ENCODE data around the gene IDUA.

IDUA gene

GRCh38 chr4:991451-992296 lies 4.8 kb downstream of the IDUA start:
- peaks cover 2 to 6% of the 10 kb centered on the region in 2 donors for H3K27me3 ChIP-seq (ENCODE audit: control insufficient read depth in 1 of 2, insufficient read depth in 2 of 2, low read length in 2 of 2)
- no peak overlapping the region for H3K4me3 ChIP-seq (ENCODE audit: low read length in 2 of 2)
- H3K27ac ChIP-seq (ENCODE audit: low read length), result no peak overlapping the region
- peaks cover 0 to 4% of the 10 kb centered on the region in 2 donors for H3K36me3 ChIP-seq (ENCODE audit: control insufficient read depth in 2 of 2, insufficient read depth in 2 of 2, low read length in 2 of 2)
- no peak overlapping the region for H3K9ac ChIP-seq (ENCODE audit: low read length in 2 of 2)
- H3K4me1 ChIP-seq (ENCODE audit: control insufficient read depth, insufficient read depth, low read length), result peaks cover 12% of the 10 kb centered on the region
- H3K9me3 ChIP-seq (ENCODE audit: control insufficient read depth in 2 of 2, low read length in 2 of 2), result no peaks in the 10 kb centered on the region

- H3K9me3 ChIP-seq (ENCODE audit: control insufficient read depth in 2 of 2, low read length in 2 of 2), result no peaks in the 10 kb centered on the region
- H3K27me3 ChIP-seq (ENCODE audit: control insufficient read depth in 1 of 2, insufficient read depth in 2 of 2, low read length in 2 of 2), result peaks cover 7 to 8% of the 10 kb centered on the region in 2 donors
- peaks cover 0 to 4% of the 10 kb centered on the region in 2 donors for H3K36me3 ChIP-seq (ENCODE audit: control insufficient read depth in 2 of 2, insufficient read depth in 2 of 2, low read length in 2 of 2)
- peaks cover 10% of the 10 kb centered on the region for H3K4me1 ChIP-seq (ENCODE audit: control insufficient read depth, insufficient read depth, low read length)
- no peak overlapping the region for H3K27ac ChIP-seq (ENCODE audit: low read length)
- H3K9ac ChIP-seq (ENCODE audit: low read length in 2 of 2), result no peak overlapping the region
- peak overlapping the region in 1 of 2 donors; percentile 40 for H3K4me3 ChIP-seq (ENCODE audit: low read length in 2 of 2)
Measured at GRCh38 chr4:992297-993110, 5.7 kb downstream of the IDUA start.

DNA sequence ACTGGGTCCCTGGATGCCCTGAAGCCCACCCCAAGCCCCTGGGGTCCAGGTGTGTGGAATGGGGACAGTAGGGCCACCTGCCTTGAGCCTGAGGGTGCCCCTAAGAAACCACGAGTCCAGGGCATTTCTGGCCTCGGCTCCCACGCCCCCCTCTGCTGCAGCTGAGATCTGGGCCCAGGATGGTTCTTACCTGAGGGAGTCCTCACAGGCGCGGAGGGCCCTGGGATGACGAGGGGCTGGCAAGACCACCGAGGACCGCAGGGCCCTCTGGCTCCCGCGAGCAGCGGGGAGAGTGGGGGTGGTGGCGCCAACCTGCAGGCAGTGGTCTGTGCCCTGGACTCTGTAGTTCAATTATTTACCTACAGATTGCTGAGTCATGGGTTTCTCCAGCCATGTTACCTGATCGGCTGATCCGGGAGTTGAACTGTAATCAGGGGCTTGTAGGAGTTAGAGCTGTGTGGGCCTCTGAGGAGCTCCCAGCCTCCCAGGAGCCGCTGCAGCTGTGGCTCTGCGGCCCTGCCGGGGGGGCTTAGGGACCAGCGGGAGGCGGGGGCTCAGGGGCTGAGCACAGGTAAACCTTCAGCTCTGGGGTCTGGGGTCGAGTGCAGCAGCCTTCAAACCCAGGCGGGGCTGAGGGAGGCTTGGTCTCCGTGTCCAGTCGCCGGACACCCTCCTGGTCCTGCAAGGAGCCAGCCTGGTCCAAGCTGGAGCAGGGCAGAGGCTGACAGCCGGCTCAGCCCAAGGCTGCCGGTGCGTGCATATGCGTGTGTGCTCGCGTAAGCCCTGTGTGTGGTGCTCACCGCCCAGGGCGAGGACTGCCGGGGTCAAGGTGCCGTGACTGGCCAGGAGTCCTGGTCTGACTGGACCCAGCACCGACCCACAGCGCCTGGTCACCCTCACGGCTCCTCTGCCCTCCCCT lies 6.5 kb downstream of the IDUA start, which contains the start of gene SLC26A1:
SLC26A1 (minus strand) TSS at position 294 of the 919 bp plus-strand sequence. CDS start 1,701 bp downstream, outside the sequence.
- no peaks in the 10 kb centered on the region for H3K9me3 ChIP-seq (ENCODE audit: control insufficient read depth in 2 of 2, low read length in 2 of 2)
- peak within 1 kb of the TSS in 1 of 2 donors; percentile 40 for H3K4me3 ChIP-seq (ENCODE audit: low read length in 2 of 2)
- H3K27me3 ChIP-seq (ENCODE audit: control insufficient read depth in 1 of 2, insufficient read depth in 2 of 2, low read length in 2 of 2), result peaks cover 15 to 17% of the 10 kb centered on the region in 2 donors
- peaks cover 11% of the 10 kb centered on the region for H3K4me1 ChIP-seq (ENCODE audit: control insufficient read depth, insufficient read depth, low read length)
- H3K27ac ChIP-seq (ENCODE audit: low read length), result no peak within 1 kb of the TSS
- H3K9ac ChIP-seq (ENCODE audit: low read length in 2 of 2), result no peak within 1 kb of the TSS
- H3K36me3 ChIP-seq (ENCODE audit: control insufficient read depth in 2 of 2, insufficient read depth in 2 of 2, low read length in 2 of 2), result peaks cover 0 to 4% of the 10 kb centered on the region in 2 donors

DNA sequence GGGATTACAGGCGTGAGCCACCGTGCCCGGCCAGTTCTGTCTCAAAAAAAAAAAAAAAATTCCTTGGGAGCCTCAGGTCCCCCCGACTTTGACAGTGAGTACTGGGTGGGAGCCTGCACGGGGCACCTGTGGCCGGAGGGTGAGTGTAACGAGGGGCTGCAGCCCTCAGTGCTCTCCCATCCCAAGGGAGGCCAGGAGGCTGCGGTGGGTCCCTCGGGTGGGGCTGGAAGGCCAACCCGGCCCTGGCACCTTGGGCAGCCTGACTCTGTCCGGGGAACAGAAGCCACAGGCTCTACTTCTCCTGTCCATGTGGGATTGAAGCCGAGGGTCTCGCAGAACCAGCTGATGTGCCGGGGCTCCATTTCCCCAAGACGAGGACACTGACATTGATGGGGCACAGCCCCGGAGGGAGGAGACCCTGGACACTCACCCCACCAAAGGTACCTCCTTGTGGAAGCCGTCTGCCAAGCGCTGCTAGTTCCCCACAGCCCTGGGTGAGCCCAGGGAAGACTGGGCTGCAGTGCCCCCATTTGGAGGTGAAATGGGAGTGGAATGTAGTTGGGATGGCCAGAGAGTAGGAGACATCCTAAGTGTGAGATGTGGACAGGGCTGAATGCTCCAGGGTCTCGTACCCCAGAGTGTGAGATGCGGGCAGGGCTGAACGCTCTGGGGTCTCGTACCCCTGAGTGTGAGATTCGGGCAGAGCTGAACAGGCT lies 8.6 kb downstream of the IDUA start:
- Histone ChIP-seq H3K36me3 (ENCODE audit: control insufficient read depth in 2 of 2, insufficient read depth in 2 of 2, low read length in 2 of 2) (no peaks in the 10 kb centered on the region), H3K9me3 (ENCODE audit: control insufficient read depth in 2 of 2, low read length in 2 of 2) (no peaks in the 10 kb centered on the region), H3K4me3 (ENCODE audit: low read length in 2 of 2) (no peak overlapping the region), H3K27ac (ENCODE audit: low read length) (no peak overlapping the region), H3K27me3 (ENCODE audit: control insufficient read depth in 1 of 2, insufficient read depth in 2 of 2, low read length in 2 of 2) (peaks cover 25 to 26% of the 10 kb centered on the region in 2 donors), H3K9ac (ENCODE audit: low read length in 2 of 2) (no peak overlapping the region), H3K4me1 (ENCODE audit: control insufficient read depth, insufficient read depth, low read length) (peaks cover 11% of the 10 kb centered on the region)

- H3K27me3 ChIP-seq (ENCODE audit: control insufficient read depth in 1 of 2, insufficient read depth in 2 of 2, low read length in 2 of 2), result peaks cover 34 to 35% of the 10 kb centered on the region in 2 donors
- H3K27ac ChIP-seq (ENCODE audit: low read length), result no peak overlapping the region
- no peak overlapping the region for H3K4me3 ChIP-seq (ENCODE audit: low read length in 2 of 2)
- no peaks in the 10 kb centered on the region for H3K36me3 ChIP-seq (ENCODE audit: control insufficient read depth in 2 of 2, insufficient read depth in 2 of 2, low read length in 2 of 2)
- H3K9ac ChIP-seq (ENCODE audit: low read length in 2 of 2), result no peak overlapping the region
- no peaks in the 10 kb centered on the region for H3K9me3 ChIP-seq (ENCODE audit: control insufficient read depth in 2 of 2, low read length in 2 of 2)
- H3K4me1 ChIP-seq (ENCODE audit: control insufficient read depth, insufficient read depth, low read length), result peaks cover 11% of the 10 kb centered on the region
Measured at GRCh38 chr4:996030-996996, 9.5 kb downstream of the IDUA start.

GRCh38 chr4:996997-997374 lies 10.1 kb downstream of the IDUA start:
- Histone ChIP-seq H3K9ac (ENCODE audit: low read length in 2 of 2) (no peak overlapping the region), H3K27ac (ENCODE audit: low read length) (no peak overlapping the region), H3K36me3 (ENCODE audit: control insufficient read depth in 2 of 2, insufficient read depth in 2 of 2, low read length in 2 of 2) (no peaks in the 10 kb centered on the region), H3K4me1 (ENCODE audit: control insufficient read depth, insufficient read depth, low read length) (peaks cover 14% of the 10 kb centered on the region), H3K4me3 (ENCODE audit: low read length in 2 of 2) (no peak overlapping the region), H3K27me3 (ENCODE audit: control insufficient read depth in 1 of 2, insufficient read depth in 2 of 2, low read length in 2 of 2) (peaks cover 39 to 41% of the 10 kb centered on the region in 2 donors), H3K9me3 (ENCODE audit: control insufficient read depth in 2 of 2, low read length in 2 of 2) (no peaks in the 10 kb centered on the region)

DNA sequence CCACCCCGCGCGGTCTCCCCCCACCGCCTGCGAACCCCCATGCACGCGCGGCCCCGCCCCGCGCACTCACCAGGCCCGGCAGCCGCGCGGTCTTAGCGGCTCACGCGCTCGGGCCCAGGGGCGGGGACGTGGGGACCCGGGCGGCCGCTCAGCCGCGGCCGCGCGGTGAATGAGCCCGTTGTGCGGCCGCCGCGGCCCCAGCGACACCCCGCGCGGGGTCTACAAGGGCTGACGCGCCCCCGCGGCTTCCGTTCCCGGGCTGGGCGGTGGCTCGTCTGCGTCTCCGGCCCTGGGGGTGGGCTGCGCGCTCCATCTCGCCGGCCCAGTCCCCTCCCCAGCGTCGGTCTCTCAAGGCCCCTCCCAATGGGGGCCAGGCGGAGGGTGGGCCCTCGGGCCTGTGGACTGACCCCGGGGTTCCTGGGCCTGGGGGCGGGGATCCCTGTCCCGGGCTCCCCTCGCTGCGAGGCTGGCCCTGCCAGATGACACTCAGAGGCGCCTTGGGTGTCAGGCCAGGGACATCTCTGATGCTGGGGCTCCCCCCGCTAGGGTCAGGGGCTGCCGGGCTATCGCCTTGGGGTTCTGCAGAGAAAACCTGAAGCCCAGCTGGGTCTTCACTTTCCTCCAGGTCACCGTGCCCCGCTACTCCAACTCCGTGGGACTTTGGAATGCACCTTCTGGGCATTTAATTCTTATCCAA lies 10.7 kb downstream of the IDUA start:
- no peaks in the 10 kb centered on the region for H3K9me3 ChIP-seq (ENCODE audit: control insufficient read depth in 2 of 2, low read length in 2 of 2)
- peaks cover 40 to 47% of the 10 kb centered on the region in 2 donors for H3K27me3 ChIP-seq (ENCODE audit: control insufficient read depth in 1 of 2, insufficient read depth in 2 of 2, low read length in 2 of 2)
- H3K4me1 ChIP-seq (ENCODE audit: control insufficient read depth, insufficient read depth, low read length), result peaks cover 18% of the 10 kb centered on the region
- H3K27ac ChIP-seq (ENCODE audit: low read length), result no peak overlapping the region
- H3K4me3 ChIP-seq (ENCODE audit: low read length in 2 of 2), result peak overlapping the region; percentile 25 to 52
- H3K9ac ChIP-seq (ENCODE audit: low read length in 2 of 2), result no peak overlapping the region
- H3K36me3 ChIP-seq (ENCODE audit: control insufficient read depth in 2 of 2, insufficient read depth in 2 of 2, low read length in 2 of 2), result no peaks in the 10 kb centered on the region

DNA sequence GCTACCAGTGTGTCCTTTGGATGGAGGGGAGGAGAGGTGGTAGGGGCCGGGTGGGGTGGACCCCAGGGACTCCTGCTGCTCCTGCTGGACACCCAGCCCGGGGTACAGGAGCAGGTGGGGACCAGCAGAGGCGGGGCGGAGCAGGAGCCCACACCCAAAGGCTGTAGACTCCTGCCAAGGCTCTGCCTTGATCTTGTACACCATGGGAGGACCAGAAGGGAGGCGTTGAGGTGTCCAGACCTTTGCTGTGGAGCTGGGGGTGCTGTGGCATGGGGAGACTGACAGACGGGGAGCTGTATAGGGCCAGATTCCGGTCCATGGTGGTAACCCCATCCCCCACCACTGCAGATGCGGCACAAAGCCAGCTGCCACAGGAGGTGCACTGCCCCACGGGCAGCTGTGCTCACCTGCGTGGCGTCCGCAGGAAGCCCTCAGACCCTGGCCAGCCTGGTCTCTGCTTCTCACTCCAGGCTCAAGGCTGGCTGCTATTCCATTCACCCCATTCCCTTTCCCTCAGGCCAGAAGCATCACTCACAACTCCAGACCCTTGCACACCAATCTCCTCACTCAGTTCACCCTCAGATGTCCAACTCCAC lies 11.3 kb downstream of the IDUA start:
- H3K4me1 ChIP-seq (ENCODE audit: control insufficient read depth, insufficient read depth, low read length), result peaks cover 22% of the 10 kb centered on the region

More for the DNA sequence above, 11.3 kb downstream of the IDUA start:
- no peaks in the 10 kb centered on the region for H3K9me3 ChIP-seq (ENCODE audit: control insufficient read depth in 2 of 2, low read length in 2 of 2)
- no peak overlapping the region for H3K4me3 ChIP-seq (ENCODE audit: low read length in 2 of 2)
- H3K27ac ChIP-seq (ENCODE audit: low read length), result no peak overlapping the region
- peaks cover 40 to 53% of the 10 kb centered on the region in 2 donors for H3K27me3 ChIP-seq (ENCODE audit: control insufficient read depth in 1 of 2, insufficient read depth in 2 of 2, low read length in 2 of 2)
- no peaks in the 10 kb centered on the region for H3K36me3 ChIP-seq (ENCODE audit: control insufficient read depth in 2 of 2, insufficient read depth in 2 of 2, low read length in 2 of 2)
- no peak overlapping the region for H3K9ac ChIP-seq (ENCODE audit: low read length in 2 of 2)

Data from stomach smooth muscle (tissue), 2 donors.